ENCODE results near the gene ARSB.
A peak's percentile ranks its signal among the peaks of the same experiment; 100 is the strongest.
"Not testable (repeated sequence)": the region's sequence is repeated elsewhere in the genome, so short reads cannot be mapped to it uniquely, and the experiment has no call there.

ARSB gene

GRCh38 chr5:78995521-78996007 lies 10.5 kb upstream of the ARSB start:
- DNase-seq (ENCODE audit: low spot score), result no peak

- no peak for DNase-seq (ENCODE audit: low spot score)
Measured at GRCh38 chr5:78993165-78993564, 8.1 kb upstream of the ARSB start.

GRCh38 chr5:78992146-78992545 lies 7.0 kb upstream of the ARSB start:
- no peak for DNase-seq (ENCODE audit: low spot score)

- no peak for DNase-seq (ENCODE audit: low spot score)
Measured at GRCh38 chr5:78989080-78989479, 4.0 kb upstream of the ARSB start.

- peak; percentile 82 for DNase-seq (ENCODE audit: low spot score)
Measured at GRCh38 chr5:78985725-78986223, 664 bp upstream of the ARSB start.

- peak; percentile 83 for DNase-seq (ENCODE audit: low spot score)
Measured at GRCh38 chr5:78984439-78985115, 533 bp downstream of the ARSB start.

- no peak for DNase-seq (ENCODE audit: low spot score)
Measured at GRCh38 chr5:78983601-78984438, 1.3 kb downstream of the ARSB start.

GRCh38 chr5:78983194-78983593 lies 1.9 kb downstream of the ARSB start:
- DNase-seq (ENCODE audit: low spot score), result not testable (repeated sequence)

GRCh38 chr5:78979909-78980308 lies 5.2 kb downstream of the ARSB start:
- DNase-seq (ENCODE audit: low spot score), result no peak

GRCh38 chr5:78979117-78979742 lies 5.9 kb downstream of the ARSB start:
- DNase-seq (ENCODE audit: low spot score), result peak; percentile 22

GRCh38 chr5:78975035-78975434 lies 10.1 kb downstream of the ARSB start:
- no peak for DNase-seq (ENCODE audit: low spot score)

GRCh38 chr5:78974601-78975000 lies 10.5 kb downstream of the ARSB start:
- no peak for DNase-seq (ENCODE audit: low spot score)

- DNase-seq (ENCODE audit: low spot score), result no peak
Measured at GRCh38 chr5:78974011-78974410, 11.1 kb downstream of the ARSB start.

GRCh38 chr5:78972654-78973428 lies 12.3 kb downstream of the ARSB start:
- no peak for DNase-seq (ENCODE audit: low spot score)

- no peak for DNase-seq (ENCODE audit: low spot score)
Measured at GRCh38 chr5:78971998-78972397, 13.1 kb downstream of the ARSB start.

GRCh38 chr5:78968781-78969180 lies 16.3 kb downstream of the ARSB start:
- DNase-seq (ENCODE audit: low spot score), result no peak

- no peak for DNase-seq (ENCODE audit: low spot score)
Measured at GRCh38 chr5:78964889-78965288, 20.2 kb downstream of the ARSB start.

- DNase-seq (ENCODE audit: low spot score), result no peak
Measured at GRCh38 chr5:78961743-78962142, 23.4 kb downstream of the ARSB start.

GRCh38 chr5:78959767-78960166 lies 25.3 kb downstream of the ARSB start:
- no peak for DNase-seq (ENCODE audit: low spot score)

- DNase-seq (ENCODE audit: low spot score), result no peak
Measured at GRCh38 chr5:78958672-78959445, 26.3 kb downstream of the ARSB start.

GRCh38 chr5:78956901-78957300 lies 28.2 kb downstream of the ARSB start:
- no peak for DNase-seq (ENCODE audit: low spot score)
